Measurements from ENCODE around the gene ZFHX2. TPM values are rescaled to one million over a fixed set of nuclear protein-coding genes. Genes with fewer than 3 reads are reported as not detected.

Gene ZFHX2
- total RNA-seq, 2 experiments from 2014 or later = 1.2 to 1.4 TPM

GRCh38 chr14:23580948-23581281 lies 29.4 kb upstream of the ZFHX2 start:
- H3K36me3 Mint-ChIP-seq = no peaks in the 10 kb centered on the region
- POLR2A ChIA-PET = no interaction called here
- no peak for DNase-seq
- no peaks in the 10 kb centered on the region for H3K9me3 Mint-ChIP-seq
- H3K27ac Mint-ChIP-seq = no peak overlapping the region
- intact Hi-C loops (cut with micrococcal nuclease) = no loop called here
- H3K4me1 Mint-ChIP-seq (ENCODE audit: low read depth) = peaks cover 18% of the 10 kb centered on the region
- peaks cover 42% of the 10 kb centered on the region for H3K27me3 Mint-ChIP-seq
- CTCF ChIA-PET = interaction anchor here (2.3 kb wide), 1 partner anchor 8 kb away, joined by 7 read pairs; no protein-coding TSS in a partner anchor
- H3K4me3 Mint-ChIP-seq = no peak overlapping the region

- Mint-ChIP-seq H3K9me3 (no peaks in the 10 kb centered on the region), H3K27ac (no peak overlapping the region), H3K4me3 (no peak overlapping the region), H3K36me3 (no peaks in the 10 kb centered on the region), H3K4me1 (ENCODE audit: low read depth) (peaks cover 18% of the 10 kb centered on the region), H3K27me3 (peaks cover 40% of the 10 kb centered on the region)
- CTCF ChIA-PET = interaction anchor here (0.9 to 2.3 kb wide), 2 partner anchors 9 to 21 kb away, joined by 3 to 7 read pairs; no protein-coding TSS in a partner anchor
- POLR2A ChIA-PET = no interaction called here
- intact Hi-C loops (cut with micrococcal nuclease) = no loop called here
- DNase-seq = no peak
Measured at GRCh38 chr14:23580152-23580926, 28.8 kb upstream of the ZFHX2 start.

GRCh38 chr14:23579739-23580138 lies 28.2 kb upstream of the ZFHX2 start:
- H3K27me3 Mint-ChIP-seq = peaks cover 44% of the 10 kb centered on the region
- ChIA-PET POLR2A (no interaction called here), CTCF (interaction anchor here (0.9 to 2.3 kb wide), 2 partner anchors 9 to 20 kb away, joined by 3 to 7 read pairs; no protein-coding TSS in a partner anchor)
- no peaks in the 10 kb centered on the region for H3K9me3 Mint-ChIP-seq
- intact Hi-C loops (cut with micrococcal nuclease) = no loop called here
- no peak for DNase-seq
- H3K4me3 Mint-ChIP-seq = no peak overlapping the region
- no peaks in the 10 kb centered on the region for H3K36me3 Mint-ChIP-seq
- H3K27ac Mint-ChIP-seq = no peak overlapping the region
- H3K4me1 Mint-ChIP-seq (ENCODE audit: low read depth) = peaks cover 18% of the 10 kb centered on the region

GRCh38 chr14:23579311-23579630 lies 27.7 kb upstream of the ZFHX2 start:
- CTCF ChIA-PET = interaction anchor here (0.9 to 2.3 kb wide), 2 partner anchors 10 to 20 kb away, joined by 3 to 7 read pairs; no protein-coding TSS in a partner anchor
- intact Hi-C loops (cut with micrococcal nuclease) = no loop called here
- Mint-ChIP-seq H3K27ac (no peak overlapping the region), H3K4me3 (no peak overlapping the region), H3K27me3 (peaks cover 43% of the 10 kb centered on the region), H3K9me3 (no peaks in the 10 kb centered on the region), H3K4me1 (ENCODE audit: low read depth) (peaks cover 18% of the 10 kb centered on the region), H3K36me3 (no peaks in the 10 kb centered on the region)
- DNase-seq = no peak
- POLR2A ChIA-PET = no interaction called here

GRCh38 chr14:23578560-23579310 lies 27.2 kb upstream of the ZFHX2 start, which contains the start of gene JPH4:
Gene JPH4, minus strand, starts transcription at chr14:23578790. Its CDS starts 1,337 bp downstream, at chr14:23577453.
- Mint-ChIP-seq H3K4me3 (no peak within 1 kb of the TSS), H3K9me3 (no peaks in the 10 kb centered on the region), H3K4me1 (ENCODE audit: low read depth) (peaks cover 18% of the 10 kb centered on the region), H3K27ac (no peak within 1 kb of the TSS), H3K36me3 (no peaks in the 10 kb centered on the region), H3K27me3 (peaks cover 41% of the 10 kb centered on the region)
- CTCF ChIA-PET = interaction anchor here (0.6 to 2.3 kb wide), 2 partner anchors 10 to 269 kb away, joined by 3 to 7 read pairs; no protein-coding TSS in a partner anchor
- intact Hi-C loops (cut with micrococcal nuclease) = no loop called here
- POLR2A ChIA-PET = no interaction called here
- no peak for DNase-seq

- no peak overlapping the region for H3K4me3 Mint-ChIP-seq
- DNase-seq = no peak
- ChIA-PET CTCF (interaction anchor here (0.6 kb wide), 1 partner anchor 270 kb away, joined by 3 read pairs; no protein-coding TSS in a partner anchor), POLR2A (no interaction called here)
- peaks cover 41% of the 10 kb centered on the region for H3K27me3 Mint-ChIP-seq
- intact Hi-C loops (cut with micrococcal nuclease) = no loop called here
- no peak overlapping the region for H3K27ac Mint-ChIP-seq
- no peaks in the 10 kb centered on the region for H3K36me3 Mint-ChIP-seq
- no peaks in the 10 kb centered on the region for H3K9me3 Mint-ChIP-seq
- peaks cover 18% of the 10 kb centered on the region for H3K4me1 Mint-ChIP-seq (ENCODE audit: low read depth)
Measured at GRCh38 chr14:23577710-23578392, 26.3 kb upstream of the ZFHX2 start.

GRCh38 chr14:23577004-23577681 lies 25.6 kb upstream of the ZFHX2 start:
- peak overlapping the region; percentile 20 for H3K4me3 Mint-ChIP-seq
- POLR2A ChIA-PET = no interaction called here

GRCh38 chr14:23573384-23574015 lies 21.9 kb upstream of the ZFHX2 start:
- Mint-ChIP-seq H3K27ac (no peak overlapping the region), H3K4me3 (no peak overlapping the region), H3K9me3 (no peaks in the 10 kb centered on the region), H3K36me3 (no peaks in the 10 kb centered on the region), H3K4me1 (ENCODE audit: low read depth) (peaks cover 19% of the 10 kb centered on the region), H3K27me3 (peaks cover 22% of the 10 kb centered on the region)
- intact Hi-C loops (cut with micrococcal nuclease) = no loop called here
- DNase-seq = no peak
- CTCF ChIA-PET = interaction anchor here (0.6 to 1.8 kb wide), 3 partner anchors 13 to 17 kb away, joined by 3 to 6 read pairs (median 3); no protein-coding TSS in a partner anchor
- POLR2A ChIA-PET = no interaction called here

More at GRCh38 chr14:23577004-23577681, 25.6 kb upstream of the ZFHX2 start:
- Mint-ChIP-seq H3K9me3 (no peaks in the 10 kb centered on the region), H3K27me3 (peaks cover 41% of the 10 kb centered on the region), H3K27ac (no peak overlapping the region), H3K36me3 (no peaks in the 10 kb centered on the region), H3K4me1 (ENCODE audit: low read depth) (peaks cover 18% of the 10 kb centered on the region)
- no peak for DNase-seq
- intact Hi-C loops (cut with micrococcal nuclease) = no loop called here
- CTCF ChIA-PET = no interaction called here

GRCh38 chr14:23572836-23573235 lies 21.3 kb upstream of the ZFHX2 start:
- no peak overlapping the region for H3K27ac Mint-ChIP-seq

GRCh38 chr14:23572524-23572828 lies 20.9 kb upstream of the ZFHX2 start:
- ChIA-PET CTCF (interaction anchor here (1.5 to 1.8 kb wide), 2 partner anchors 12 to 17 kb away, joined by 4 to 6 read pairs; no protein-coding TSS in a partner anchor), POLR2A (no interaction called here)
- H3K27me3 Mint-ChIP-seq = peaks cover 19% of the 10 kb centered on the region
- H3K4me3 Mint-ChIP-seq = no peak overlapping the region
- H3K27ac Mint-ChIP-seq = no peak overlapping the region
- intact Hi-C loops (cut with micrococcal nuclease) = no loop called here
- peaks cover 22% of the 10 kb centered on the region for H3K4me1 Mint-ChIP-seq (ENCODE audit: low read depth)
- H3K36me3 Mint-ChIP-seq = no peaks in the 10 kb centered on the region
- DNase-seq = no peak
- H3K9me3 Mint-ChIP-seq = no peaks in the 10 kb centered on the region

More at GRCh38 chr14:23572836-23573235, 21.3 kb upstream of the ZFHX2 start:
- Mint-ChIP-seq H3K4me3 (no peak overlapping the region), H3K27me3 (peaks cover 19% of the 10 kb centered on the region), H3K9me3 (no peaks in the 10 kb centered on the region), H3K36me3 (no peaks in the 10 kb centered on the region), H3K4me1 (ENCODE audit: low read depth) (peaks cover 22% of the 10 kb centered on the region)
- no peak for DNase-seq
- intact Hi-C loops (cut with micrococcal nuclease) = no loop called here
- POLR2A ChIA-PET = no interaction called here
- CTCF ChIA-PET = interaction anchor here (0.6 to 1.8 kb wide), 2 partner anchors 16 to 17 kb away, joined by 3 to 6 read pairs; no protein-coding TSS in a partner anchor
